Measurements from ENCODE around the gene GPSM3.

GRCh38 chr6:32208996-32209395 is 16.6 kb upstream of the GPSM3 start:
- TF ChIP-seq MLX (CRISPR knock-in tag; IDR thresholded peaks at IDR 0.05) (no peak), HMGXB4 (CRISPR knock-in tag; IDR thresholded peaks at IDR 0.05) (no peak), FOXK1 (CRISPR knock-in tag; IDR thresholded peaks at IDR 0.05) (no peak), IRF1 (CRISPR knock-in tag; IDR thresholded peaks at IDR 0.05) (no peak), CREM (CRISPR knock-in tag; IDR thresholded peaks at IDR 0.05) (no peak), USF1 (CRISPR knock-in tag; IDR thresholded peaks at IDR 0.05) (no peak), TEAD1 (CRISPR knock-in tag; IDR thresholded peaks at IDR 0.05) (no peak)
